GM21529 (cell line): ENCODE measurements around the gene MAPK14.

Experiments used
- ATAC-seq: cut with Tn5 transposase; IDR thresholded peaks from one replicate; pipeline ENCODE4 v1.9.1; 2021; ENCODE audit not compliant: unreplicated experiment

MAPK14 gene

GRCh38 chr6:36098920-36099647, 71.5 kb downstream of the MAPK14 start:
- ATAC-seq = no peak

- ATAC-seq = no peak
Observed at GRCh38 chr6:36099869-36100483, 72.4 kb downstream of the MAPK14 start.

GRCh38 chr6:36101691-36102090, 74.1 kb downstream of the MAPK14 start:
- ATAC-seq = no peak

- ATAC-seq = no peak
Observed at GRCh38 chr6:36102853-36103252, 75.2 kb downstream of the MAPK14 start.

- no peak for ATAC-seq
Observed at GRCh38 chr6:36104836-36105235, 77.2 kb downstream of the MAPK14 start.

- ATAC-seq = no peak
Observed at GRCh38 chr6:36109092-36109491, 81.5 kb downstream of the MAPK14 start.

GRCh38 chr6:36110050-36110449, 82.4 kb downstream of the MAPK14 start:
- ATAC-seq = no peak

- no peak for ATAC-seq
Observed at GRCh38 chr6:36110863-36111262, 83.3 kb downstream of the MAPK14 start.

GRCh38 chr6:36111526-36111925, 83.9 kb downstream of the MAPK14 start:
- no peak for ATAC-seq

GRCh38 chr6:36113049-36113448, 85.4 kb downstream of the MAPK14 start:
- ATAC-seq = no peak

GRCh38 chr6:36113703-36114102, 86.1 kb downstream of the MAPK14 start:
- ATAC-seq = no peak

GRCh38 chr6:36114798-36115408, 87.3 kb downstream of the MAPK14 start:
- ATAC-seq = peak; percentile 41

- ATAC-seq = no peak
Observed at GRCh38 chr6:36115412-36115811, 87.8 kb downstream of the MAPK14 start.

- no peak for ATAC-seq
Observed at GRCh38 chr6:36116066-36116864, 88.7 kb downstream of the MAPK14 start.

GRCh38 chr6:36116943-36117342, 89.3 kb downstream of the MAPK14 start:
- no peak for ATAC-seq

GRCh38 chr6:36117658-36118549, 90.3 kb downstream of the MAPK14 start:
- ATAC-seq = no peak

GRCh38 chr6:36118550-36119107, 91.0 kb downstream of the MAPK14 start:
- no peak for ATAC-seq

- no peak for ATAC-seq
Observed at GRCh38 chr6:36119209-36119608, 91.6 kb downstream of the MAPK14 start.

GRCh38 chr6:36120018-36120417, 92.4 kb downstream of the MAPK14 start:
- no peak for ATAC-seq

GRCh38 chr6:36120539-36120938, 92.9 kb downstream of the MAPK14 start:
- ATAC-seq = no peak
